HFFc6 (cell line): ENCODE measurements around the gene TAL1. TPM values are rescaled to one million over a fixed set of nuclear protein-coding genes. Genes with fewer than 3 reads are reported as not detected.

Source experiments
- DNase-seq: peaks from one replicate; pipeline ENCODE4 v3.0.0-alpha.2; 2018
- H3K27ac Mint-ChIP-seq: 2 replicates; pipeline ENCODE4 v1.8.0; 2020; ENCODE audit warnings: mild to moderate bottlenecking, mixed read lengths
- H3K27me3 Mint-ChIP-seq: 2 replicates; pipeline ENCODE4 v1.8.0; 2021; ENCODE audit warnings: mild to moderate bottlenecking, moderate library complexity, mixed read lengths; ENCODE audit not compliant: insufficient read depth
- H3K36me3 Mint-ChIP-seq: 2 replicates; pipeline ENCODE4 v1.8.0; 2021; ENCODE audit warnings: low read depth, mixed read lengths
- H3K4me1 Mint-ChIP-seq: 2 replicates; pipeline ENCODE4 v1.8.0; 2020; ENCODE audit warnings: low read depth, mixed read lengths
- H3K4me3 Mint-ChIP-seq: 2 replicates; pipeline ENCODE4 v1.8.0; 2020; ENCODE audit warnings: mild to moderate bottlenecking, moderate library complexity, mixed read lengths
- H3K9me3 Mint-ChIP-seq: 2 replicates; pipeline ENCODE4 v1.8.0; 2020; ENCODE audit warnings: mild to moderate bottlenecking, mixed read lengths
- total RNA-seq, 6 experiments: library from RNA; stranded (reverse); fragmentation: NEBNext Ultra II Directional; extraction: Animal tissue kit (Norgen Biotek cat#: 25700); gene quantifications; 2 replicates in 1 of 6; 3 replicates in 5 of 6; pipeline ENCODE4 v1.2.3, GENCODE V29; 2021
- TF ChIP-seq, protein P1 (sequence below): fragments of 200-600 bp; sonication (generic); IDR thresholded peaks from 2 replicates; pipeline ENCODE4 v1.5.0; 2021; ENCODE audit warnings: antibody characterized with exemption, mild to moderate bottlenecking

The TAL1 gene
- total RNA-seq, 6 experiments from 2014 or later, result not detected

GRCh38 chr1:47243910-47244309 is 11.9 kb upstream of the TAL1 start:
- no peaks in the 10 kb centered on the region for H3K9me3 Mint-ChIP-seq
- DNase-seq, result no peak
- no peak overlapping the region for H3K27ac Mint-ChIP-seq
- no peak overlapping the region for H3K4me3 Mint-ChIP-seq
- H3K4me1 Mint-ChIP-seq, result peaks cover 6% of the 10 kb centered on the region; the same call in 1 of the 2 replicates
- peaks cover 11% of the 10 kb centered on the region for H3K27me3 Mint-ChIP-seq
- TF ChIP-seq, protein P1, sequence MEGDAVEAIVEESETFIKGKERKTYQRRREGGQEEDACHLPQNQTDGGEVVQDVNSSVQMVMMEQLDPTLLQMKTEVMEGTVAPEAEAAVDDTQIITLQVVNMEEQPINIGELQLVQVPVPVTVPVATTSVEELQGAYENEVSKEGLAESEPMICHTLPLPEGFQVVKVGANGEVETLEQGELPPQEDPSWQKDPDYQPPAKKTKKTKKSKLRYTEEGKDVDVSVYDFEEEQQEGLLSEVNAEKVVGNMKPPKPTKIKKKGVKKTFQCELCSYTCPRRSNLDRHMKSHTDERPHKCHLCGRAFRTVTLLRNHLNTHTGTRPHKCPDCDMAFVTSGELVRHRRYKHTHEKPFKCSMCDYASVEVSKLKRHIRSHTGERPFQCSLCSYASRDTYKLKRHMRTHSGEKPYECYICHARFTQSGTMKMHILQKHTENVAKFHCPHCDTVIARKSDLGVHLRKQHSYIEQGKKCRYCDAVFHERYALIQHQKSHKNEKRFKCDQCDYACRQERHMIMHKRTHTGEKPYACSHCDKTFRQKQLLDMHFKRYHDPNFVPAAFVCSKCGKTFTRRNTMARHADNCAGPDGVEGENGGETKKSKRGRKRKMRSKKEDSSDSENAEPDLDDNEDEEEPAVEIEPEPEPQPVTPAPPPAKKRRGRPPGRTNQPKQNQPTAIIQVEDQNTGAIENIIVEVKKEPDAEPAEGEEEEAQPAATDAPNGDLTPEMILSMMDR, result no peak
- peaks cover 2% of the 10 kb centered on the region; the same call in 1 of the 2 replicates for H3K36me3 Mint-ChIP-seq

- Mint-ChIP-seq H3K36me3 (no peaks in the 10 kb centered on the region), H3K27me3 (peaks cover 12% of the 10 kb centered on the region), H3K9me3 (no peaks in the 10 kb centered on the region), H3K4me1 (peaks cover 6% of the 10 kb centered on the region; the same call in 1 of the 2 replicates), H3K4me3 (no peak overlapping the region), H3K27ac (no peak overlapping the region)
- DNase-seq, result no peak
- TF ChIP-seq, protein P1, result no peak
These were observed 9.4 kb upstream of the TAL1 start for GRCh38 chr1:47241114-47242113.

- H3K9me3 Mint-ChIP-seq, result no peaks in the 10 kb centered on the region
- no peak for DNase-seq
- H3K4me1 Mint-ChIP-seq, result peaks cover 6% of the 10 kb centered on the region; the same call in 1 of the 2 replicates
- H3K4me3 Mint-ChIP-seq, result no peak overlapping the region
- no peak overlapping the region for H3K27ac Mint-ChIP-seq
- H3K36me3 Mint-ChIP-seq, result no peaks in the 10 kb centered on the region
- TF ChIP-seq, protein P1, result no peak
- peaks cover 22% of the 10 kb centered on the region for H3K27me3 Mint-ChIP-seq
These were observed 7.0 kb upstream of the TAL1 start for GRCh38 chr1:47238935-47239592.

DNA sequence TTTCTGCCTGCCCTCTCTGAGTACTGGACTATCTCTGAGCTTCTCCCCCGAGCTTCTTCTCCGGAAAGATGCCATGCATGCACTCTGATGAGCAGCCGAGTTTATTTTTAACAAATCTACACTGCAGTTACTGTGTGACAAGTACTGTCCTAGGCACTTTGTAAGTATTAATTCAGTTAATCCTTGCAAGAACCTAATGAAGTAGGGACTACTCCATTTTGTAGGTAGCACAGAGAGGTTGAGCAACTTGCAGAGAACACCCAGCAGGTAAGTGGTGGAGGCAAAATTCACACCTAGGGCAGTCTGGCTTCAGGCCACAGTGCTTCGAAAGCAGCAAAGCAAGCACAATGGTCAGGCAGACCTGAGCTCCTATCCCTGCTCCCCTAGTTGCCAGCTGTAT is 3.8 kb upstream of the TAL1 start:
- Mint-ChIP-seq H3K27me3 (peaks cover 44% of the 10 kb centered on the region), H3K4me3 (no peak overlapping the region)
- no peak for DNase-seq

GRCh38 chr1:47235241-47235681 is 3.2 kb upstream of the TAL1 start:
- H3K36me3 Mint-ChIP-seq, result peaks cover 5% of the 10 kb centered on the region; the same call in 1 of the 2 replicates
- H3K4me1 Mint-ChIP-seq, result peaks cover 11% of the 10 kb centered on the region
- H3K4me3 Mint-ChIP-seq, result no peak overlapping the region
- TF ChIP-seq, protein P1, result no peak
- peaks cover 50% of the 10 kb centered on the region for H3K27me3 Mint-ChIP-seq
- H3K27ac Mint-ChIP-seq, result no peak overlapping the region
- no peak for DNase-seq
- H3K9me3 Mint-ChIP-seq, result peaks cover 7% of the 10 kb centered on the region; the same call in 1 of the 2 replicates

More for the DNA sequence above, 3.8 kb upstream of the TAL1 start:
- H3K36me3 Mint-ChIP-seq, result peaks cover 5% of the 10 kb centered on the region; the same call in 1 of the 2 replicates
- H3K27ac Mint-ChIP-seq, result no peak overlapping the region
- peaks cover 7% of the 10 kb centered on the region; the same call in 1 of the 2 replicates for H3K9me3 Mint-ChIP-seq
- peaks cover 11% of the 10 kb centered on the region for H3K4me1 Mint-ChIP-seq
- TF ChIP-seq, protein P1, result no peak
